ENCODE data around the gene HYPK.

GRCh38 chr15:43762824-43763223 is 37.6 kb upstream of the HYPK start:
- TF ChIP-seq POLR2AphosphoS5 (IDR thresholded peaks at IDR 0.05; ENCODE audit: low read depth, low read length) = no peak
- no peak for TF ChIP-seq SIN3A (IDR thresholded peaks at IDR 0.05; ENCODE audit: borderline replicate concordance, insufficient read depth, low read length)
- TF ChIP-seq, protein P1, sequence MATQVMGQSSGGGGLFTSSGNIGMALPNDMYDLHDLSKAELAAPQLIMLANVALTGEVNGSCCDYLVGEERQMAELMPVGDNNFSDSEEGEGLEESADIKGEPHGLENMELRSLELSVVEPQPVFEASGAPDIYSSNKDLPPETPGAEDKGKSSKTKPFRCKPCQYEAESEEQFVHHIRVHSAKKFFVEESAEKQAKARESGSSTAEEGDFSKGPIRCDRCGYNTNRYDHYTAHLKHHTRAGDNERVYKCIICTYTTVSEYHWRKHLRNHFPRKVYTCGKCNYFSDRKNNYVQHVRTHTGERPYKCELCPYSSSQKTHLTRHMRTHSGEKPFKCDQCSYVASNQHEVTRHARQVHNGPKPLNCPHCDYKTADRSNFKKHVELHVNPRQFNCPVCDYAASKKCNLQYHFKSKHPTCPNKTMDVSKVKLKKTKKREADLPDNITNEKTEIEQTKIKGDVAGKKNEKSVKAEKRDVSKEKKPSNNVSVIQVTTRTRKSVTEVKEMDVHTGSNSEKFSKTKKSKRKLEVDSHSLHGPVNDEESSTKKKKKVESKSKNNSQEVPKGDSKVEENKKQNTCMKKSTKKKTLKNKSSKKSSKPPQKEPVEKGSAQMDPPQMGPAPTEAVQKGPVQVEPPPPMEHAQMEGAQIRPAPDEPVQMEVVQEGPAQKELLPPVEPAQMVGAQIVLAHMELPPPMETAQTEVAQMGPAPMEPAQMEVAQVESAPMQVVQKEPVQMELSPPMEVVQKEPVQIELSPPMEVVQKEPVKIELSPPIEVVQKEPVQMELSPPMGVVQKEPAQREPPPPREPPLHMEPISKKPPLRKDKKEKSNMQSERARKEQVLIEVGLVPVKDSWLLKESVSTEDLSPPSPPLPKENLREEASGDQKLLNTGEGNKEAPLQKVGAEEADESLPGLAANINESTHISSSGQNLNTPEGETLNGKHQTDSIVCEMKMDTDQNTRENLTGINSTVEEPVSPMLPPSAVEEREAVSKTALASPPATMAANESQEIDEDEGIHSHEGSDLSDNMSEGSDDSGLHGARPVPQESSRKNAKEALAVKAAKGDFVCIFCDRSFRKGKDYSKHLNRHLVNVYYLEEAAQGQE (IDR thresholded peaks at IDR 0.05; ENCODE audit: insufficient read depth in 1 of 2, low read depth in 2 of 2, low read length in 2 of 2) = no peak
- no peak for TF ChIP-seq TAF1 (IDR thresholded peaks at IDR 0.05; ENCODE audit: borderline replicate concordance, insufficient read depth, low read length)

Measured in PFSK-1 (cell line).